ENCODE results near the gene H6PD.

DNA sequence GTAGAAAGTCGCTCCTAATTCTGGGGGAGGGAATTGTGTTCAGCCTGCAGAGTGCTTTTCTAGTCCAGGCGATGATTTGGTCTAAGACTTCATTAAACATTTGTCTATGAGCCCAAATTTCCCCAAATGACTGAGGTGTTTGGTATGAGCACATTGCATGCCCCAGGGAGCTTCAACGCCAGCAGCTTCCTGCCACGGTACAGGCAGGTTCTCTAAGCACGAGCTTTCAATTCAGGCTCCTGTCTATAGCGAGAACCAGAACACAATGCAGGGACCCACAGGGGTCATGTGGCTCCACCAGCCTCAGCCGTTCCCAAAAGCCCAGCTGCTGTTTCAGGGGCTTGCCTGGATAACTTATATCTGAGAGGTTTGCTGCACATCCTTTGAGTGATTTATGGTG lies 34.1 kb upstream of the H6PD start:
- TF ChIP-seq, protein P1, sequence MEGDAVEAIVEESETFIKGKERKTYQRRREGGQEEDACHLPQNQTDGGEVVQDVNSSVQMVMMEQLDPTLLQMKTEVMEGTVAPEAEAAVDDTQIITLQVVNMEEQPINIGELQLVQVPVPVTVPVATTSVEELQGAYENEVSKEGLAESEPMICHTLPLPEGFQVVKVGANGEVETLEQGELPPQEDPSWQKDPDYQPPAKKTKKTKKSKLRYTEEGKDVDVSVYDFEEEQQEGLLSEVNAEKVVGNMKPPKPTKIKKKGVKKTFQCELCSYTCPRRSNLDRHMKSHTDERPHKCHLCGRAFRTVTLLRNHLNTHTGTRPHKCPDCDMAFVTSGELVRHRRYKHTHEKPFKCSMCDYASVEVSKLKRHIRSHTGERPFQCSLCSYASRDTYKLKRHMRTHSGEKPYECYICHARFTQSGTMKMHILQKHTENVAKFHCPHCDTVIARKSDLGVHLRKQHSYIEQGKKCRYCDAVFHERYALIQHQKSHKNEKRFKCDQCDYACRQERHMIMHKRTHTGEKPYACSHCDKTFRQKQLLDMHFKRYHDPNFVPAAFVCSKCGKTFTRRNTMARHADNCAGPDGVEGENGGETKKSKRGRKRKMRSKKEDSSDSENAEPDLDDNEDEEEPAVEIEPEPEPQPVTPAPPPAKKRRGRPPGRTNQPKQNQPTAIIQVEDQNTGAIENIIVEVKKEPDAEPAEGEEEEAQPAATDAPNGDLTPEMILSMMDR (IDR thresholded peaks at IDR 0.05; ENCODE audit: low read depth, low read length, missing input control): no peak
- TF ChIP-seq GABPA (IDR thresholded peaks at IDR 0.05 in 1 of 2, conservative IDR thresholded peaks at IDR 0.05 in 1 of 2): no peak

Data from liver (tissue), 3 donors.